CMK (cell line): ENCODE results near the gene CCNQ.

Experiments used
- DNase-seq: peaks from one replicate; pipeline ENCODE4 v3.0.0-alpha.2; 2010; ENCODE audit warnings: low read depth

Gene CCNQ

DNA sequence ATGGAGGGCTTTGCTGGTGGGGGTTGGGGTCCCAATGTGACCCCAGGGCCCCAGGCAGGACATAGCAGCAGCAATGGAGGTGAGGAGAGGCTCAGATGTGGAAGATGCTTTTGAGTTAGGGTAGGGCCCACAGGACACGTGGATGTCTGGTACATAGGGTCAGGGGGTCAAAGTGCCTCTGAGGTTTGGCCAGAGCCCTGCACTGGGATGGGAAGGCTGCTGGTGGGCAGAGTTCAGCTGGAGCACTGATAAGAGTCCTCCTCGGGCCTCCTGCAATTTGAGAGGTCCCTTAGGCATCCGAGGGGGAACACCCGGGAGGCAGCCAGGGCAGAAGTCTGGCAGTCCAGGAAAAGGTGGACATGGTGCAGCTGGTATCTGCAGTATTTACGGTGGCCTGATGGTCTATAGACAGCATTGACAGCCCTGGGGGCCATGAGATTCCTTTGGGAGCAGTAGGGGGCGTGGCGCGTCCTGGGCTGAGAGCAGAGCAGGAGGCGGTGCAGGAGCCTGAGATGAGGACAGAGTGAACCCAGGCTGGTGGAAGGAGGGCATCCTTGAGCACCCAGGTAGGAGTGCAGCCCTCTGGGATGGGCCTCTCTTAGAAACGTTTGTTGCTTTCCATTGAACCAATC, 22.6 kb downstream of the CCNQ start:
- no peak for DNase-seq

DNA sequence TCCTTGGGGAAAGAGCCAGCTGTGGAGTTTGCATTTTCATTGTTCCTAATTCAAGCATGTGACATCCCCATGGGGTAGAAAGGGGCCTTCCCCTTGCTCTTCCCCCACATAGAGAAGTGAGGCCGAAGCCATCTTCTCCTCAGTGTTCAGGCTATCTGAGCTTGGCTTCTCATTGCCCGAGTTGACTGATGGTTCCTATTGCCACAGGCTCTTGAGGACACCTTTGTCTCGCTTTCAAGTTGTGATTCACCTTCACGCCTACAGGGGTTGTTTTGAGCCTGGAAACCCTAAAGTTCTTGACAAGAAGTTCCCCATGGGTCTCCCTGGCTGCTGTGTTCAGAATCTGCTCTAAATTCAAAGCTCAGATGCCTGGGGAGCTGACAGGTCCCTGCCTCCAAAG, 25.0 kb downstream of the CCNQ start:
- no peak for DNase-seq

DNA sequence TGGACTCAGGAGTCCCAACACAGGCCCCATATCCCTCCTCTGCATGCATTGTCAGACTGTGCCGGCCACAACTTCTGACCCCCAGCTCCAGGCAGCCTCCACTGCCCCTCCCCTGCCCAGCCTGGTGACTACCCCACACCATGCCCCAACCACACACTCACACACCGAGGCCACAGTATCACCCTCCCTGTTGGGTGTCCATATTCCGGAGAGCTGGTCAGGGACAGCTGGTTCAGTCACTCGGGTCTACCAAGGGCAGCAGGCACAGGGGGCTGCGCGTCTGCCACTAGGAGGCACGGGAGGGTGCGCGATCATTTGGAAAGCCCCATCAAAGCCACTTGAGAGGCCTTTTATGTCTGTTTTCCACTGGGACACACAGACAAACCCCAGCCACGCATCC, 26.3 kb downstream of the CCNQ start:
- DNase-seq, result no peak

DNA sequence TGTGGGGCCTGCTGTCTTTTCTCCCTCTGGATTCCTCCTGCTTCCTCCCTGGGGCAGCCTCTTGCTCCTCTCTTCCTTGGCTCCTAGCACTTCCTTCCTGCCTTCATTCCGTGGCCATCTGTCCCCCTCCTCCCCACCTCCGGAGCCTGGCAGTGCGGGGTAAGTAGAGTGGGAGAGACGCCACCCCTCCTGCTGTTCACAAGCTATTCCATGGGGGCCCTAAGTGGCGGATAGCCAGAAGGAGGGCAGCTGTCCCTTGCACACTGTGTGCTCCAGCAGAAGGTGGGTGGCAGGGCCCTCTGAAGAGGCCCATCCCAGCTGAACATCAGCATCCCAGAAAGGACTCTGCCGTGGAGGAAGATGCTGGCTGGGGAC, 27.4 kb downstream of the CCNQ start:
- DNase-seq, result no peak

DNA sequence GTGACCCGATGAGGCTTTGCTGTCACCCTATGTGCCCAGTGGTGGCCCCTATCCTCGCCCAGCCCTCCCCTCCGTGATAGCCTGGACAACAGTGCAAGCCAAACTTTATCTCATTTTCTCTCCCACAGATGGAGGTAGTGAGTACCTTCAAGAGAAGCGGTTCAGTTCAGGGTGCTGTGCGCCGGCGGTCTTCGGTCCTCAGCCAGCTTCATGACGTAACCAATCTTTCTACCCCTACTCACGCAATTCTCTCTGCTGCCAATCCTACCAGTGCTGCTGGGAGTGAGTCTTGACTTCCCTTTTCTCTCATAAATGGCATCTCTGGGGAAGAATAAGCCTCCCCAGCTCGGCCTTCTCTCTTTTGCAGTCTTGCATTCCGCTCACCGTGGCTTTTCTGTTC, 29.5 kb downstream of the CCNQ start:
- DNase-seq, result no peak

DNA sequence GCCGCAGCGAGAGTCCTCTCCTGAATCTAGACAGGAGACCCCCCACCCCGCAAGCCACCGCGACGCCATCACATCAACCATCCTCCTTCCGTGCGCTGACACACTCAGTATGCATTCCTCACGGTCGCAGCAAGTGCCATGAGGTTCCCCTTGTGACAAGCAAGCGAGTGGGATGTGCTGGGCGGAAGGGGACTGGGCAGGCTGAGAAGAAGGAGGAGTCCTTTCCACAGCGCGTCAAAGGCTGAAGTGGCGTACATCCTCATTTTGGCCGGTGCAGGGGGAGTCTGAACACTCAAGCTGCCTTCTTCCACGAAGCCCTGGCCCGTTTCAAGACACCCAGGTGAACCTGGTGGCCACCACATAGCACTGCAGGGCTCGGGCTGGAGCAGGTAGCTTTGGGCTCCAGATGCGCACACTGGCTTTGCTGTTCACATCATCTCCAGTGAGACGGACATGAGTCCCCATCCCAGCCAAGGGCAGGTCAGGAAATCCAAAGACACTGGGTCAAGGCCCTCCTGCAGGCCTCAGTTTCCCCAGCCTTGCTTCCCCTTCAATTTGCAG, 30.4 kb downstream of the CCNQ start:
- DNase-seq, result no peak

DNA sequence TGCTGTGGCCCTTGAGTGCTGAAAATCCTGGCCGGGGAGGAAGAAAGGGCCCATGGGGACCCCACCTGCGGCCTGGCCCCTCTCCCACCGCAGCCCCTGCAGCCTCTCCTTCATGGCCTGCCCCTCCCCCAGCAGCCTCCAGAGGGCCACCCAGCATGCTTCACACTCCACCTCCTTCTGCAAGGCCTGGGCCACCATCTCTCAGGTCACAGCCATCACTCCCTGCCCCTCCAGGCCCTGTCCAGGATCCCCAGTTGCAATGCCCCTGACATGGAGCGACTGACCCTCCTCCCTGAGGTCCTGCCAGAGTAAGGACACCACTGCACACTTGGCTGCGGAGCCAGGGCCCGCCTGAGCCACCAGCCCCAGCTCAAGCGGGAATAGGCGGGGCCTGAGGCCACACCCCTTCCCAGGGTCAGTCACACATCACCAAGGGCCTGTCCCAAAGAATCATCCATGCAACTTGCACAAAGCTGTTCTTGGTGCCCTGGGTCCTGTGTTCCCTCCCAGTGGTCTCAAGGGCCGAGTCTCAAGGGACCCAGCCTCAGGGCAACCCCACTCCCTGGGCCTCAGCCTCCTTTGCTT, 32.9 kb downstream of the CCNQ start:
- DNase-seq, result no peak

DNA sequence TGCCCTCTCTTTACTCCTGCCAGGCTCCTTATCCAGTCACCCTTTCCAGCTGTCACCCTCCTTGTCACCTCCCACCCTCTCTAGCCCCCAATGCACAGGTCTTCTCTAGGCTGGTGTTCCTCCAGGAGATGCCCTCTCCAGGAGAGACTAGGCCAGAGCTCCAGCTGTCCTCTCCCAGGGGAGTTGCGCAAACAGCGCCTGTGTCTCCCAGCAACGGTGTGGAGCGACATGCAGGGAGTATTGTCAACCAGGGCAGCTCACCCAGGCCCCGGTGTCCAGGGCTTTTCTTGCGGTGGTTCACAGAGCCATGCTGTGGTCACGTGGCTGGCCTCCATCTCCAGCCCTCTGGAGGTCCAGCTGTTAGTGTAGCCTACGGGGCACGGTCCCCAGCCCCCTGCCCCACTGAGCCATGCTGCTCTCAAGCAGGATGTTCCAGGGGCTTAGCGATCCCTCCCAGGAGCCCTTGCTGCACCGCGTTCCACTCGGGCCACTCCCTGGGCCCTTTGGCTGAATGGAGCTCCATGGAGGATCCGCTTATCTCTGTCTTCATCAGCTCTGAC, 34.8 kb downstream of the CCNQ start:
- DNase-seq, result no peak

DNA sequence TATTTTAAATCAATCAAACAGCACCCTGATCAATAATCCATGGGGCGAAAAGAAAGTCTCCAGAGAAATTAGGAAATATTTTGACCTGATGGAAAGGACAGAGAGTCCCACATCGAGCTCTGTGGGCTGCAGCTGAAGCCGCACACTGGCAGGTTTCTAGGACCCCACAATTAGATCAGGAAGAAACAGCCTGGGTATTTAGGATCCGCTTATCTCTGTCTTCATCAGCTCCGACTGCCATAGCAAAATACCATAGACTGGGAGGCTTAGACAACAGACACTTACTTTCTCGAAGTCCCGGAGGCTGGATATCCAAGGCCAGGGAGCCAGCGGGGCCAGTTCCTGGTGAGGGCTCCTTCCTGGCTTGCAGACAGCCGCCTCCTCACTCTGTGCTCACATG, 36.4 kb downstream of the CCNQ start:
- no peak for DNase-seq

DNA sequence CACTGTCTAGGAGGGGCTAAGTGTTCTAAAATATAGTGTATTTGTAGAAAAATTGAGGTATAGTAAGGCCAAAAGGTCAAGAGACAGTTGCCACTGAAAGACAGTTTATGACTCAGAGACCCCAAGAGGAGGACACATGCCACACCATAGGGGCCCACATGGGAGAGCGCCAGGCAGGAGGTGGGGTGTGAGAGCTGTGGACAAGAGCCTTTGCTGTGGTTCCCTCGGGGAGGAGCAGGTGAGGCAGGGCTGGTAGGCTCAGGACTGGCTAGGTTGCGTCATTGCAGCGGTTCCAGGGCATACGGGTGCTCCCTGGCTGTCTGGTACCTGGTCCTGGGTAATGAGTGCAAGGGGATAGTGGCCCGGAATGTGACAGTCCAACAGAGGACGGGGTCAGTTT, 37.6 kb downstream of the CCNQ start:
- no peak for DNase-seq

DNA sequence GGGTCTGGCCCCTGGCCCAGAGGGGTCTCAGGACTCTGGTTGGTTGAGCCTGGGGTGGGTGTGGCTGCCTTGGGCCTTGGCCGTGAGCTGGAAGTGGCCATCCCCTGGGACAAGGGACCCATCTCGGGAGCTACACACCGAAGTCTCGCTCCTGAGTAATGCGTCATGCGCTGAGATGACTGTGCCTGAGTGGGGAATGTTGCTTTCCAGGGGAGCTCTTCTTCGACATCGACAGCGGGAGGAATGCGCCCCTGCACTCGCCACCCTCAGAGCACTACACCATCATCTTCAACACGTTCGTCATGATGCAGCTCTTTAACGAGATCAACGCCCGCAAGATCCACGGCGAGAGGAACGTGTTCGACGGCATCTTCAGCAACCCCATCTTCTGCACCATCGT, 38.5 kb downstream of the CCNQ start:
- no peak for DNase-seq

DNA sequence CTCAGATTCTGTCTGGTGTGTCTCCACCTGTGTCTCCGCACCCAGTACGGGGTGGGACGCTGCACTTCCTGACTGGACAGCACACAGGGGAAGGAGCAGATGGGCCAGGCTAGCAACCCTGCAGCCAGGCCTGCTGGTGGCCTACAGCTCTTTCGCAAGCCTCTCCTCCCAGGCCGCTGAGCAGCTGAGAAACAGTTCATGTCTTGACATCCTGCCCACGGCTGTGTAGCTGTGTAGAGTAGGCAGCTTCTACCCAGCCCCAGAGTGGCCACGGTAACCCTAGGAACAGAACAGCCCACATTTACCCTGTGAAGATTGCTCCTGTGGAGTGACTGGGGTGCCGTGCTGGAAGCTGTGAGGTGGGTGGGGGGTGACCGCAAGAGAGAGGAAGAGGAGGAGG, 38.9 kb downstream of the CCNQ start:
- peak; percentile 31 for DNase-seq

DNA sequence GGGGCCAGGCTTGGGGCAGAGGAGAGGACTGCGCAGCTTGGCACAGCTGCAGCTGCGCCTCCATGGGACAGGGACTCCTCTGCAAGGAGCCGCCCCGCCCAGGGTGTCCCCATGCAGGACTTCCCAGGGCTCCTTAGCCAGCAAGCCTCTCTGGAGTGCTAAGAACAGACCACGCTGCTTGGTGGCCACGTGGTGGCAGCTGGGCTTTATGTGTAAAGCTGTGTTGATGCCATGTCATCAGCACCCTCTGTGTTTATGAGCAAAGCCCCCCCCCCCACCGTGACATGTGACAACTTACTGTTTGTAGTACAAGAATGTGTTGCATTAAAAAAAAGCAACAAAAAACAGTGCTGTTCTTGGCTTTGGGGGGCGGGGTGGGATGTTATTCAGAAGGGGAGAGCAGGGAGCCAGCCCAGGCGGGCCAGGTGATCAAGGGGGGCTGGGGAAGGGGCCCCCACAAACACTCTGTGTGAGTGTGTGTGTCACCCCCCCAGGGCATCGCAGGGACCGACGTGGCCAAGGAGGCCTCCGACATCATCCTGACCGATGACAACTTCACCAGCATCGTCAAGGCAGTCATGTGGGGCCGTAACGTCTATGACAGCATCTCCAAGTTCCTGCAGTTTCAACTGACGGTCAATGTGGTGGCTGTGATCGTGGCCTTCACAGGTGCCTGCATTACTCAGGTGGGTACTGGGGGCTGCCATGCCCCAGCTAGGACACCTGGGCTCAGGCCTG, 41.2 kb downstream of the CCNQ start:
- DNase-seq, result no peak

DNA sequence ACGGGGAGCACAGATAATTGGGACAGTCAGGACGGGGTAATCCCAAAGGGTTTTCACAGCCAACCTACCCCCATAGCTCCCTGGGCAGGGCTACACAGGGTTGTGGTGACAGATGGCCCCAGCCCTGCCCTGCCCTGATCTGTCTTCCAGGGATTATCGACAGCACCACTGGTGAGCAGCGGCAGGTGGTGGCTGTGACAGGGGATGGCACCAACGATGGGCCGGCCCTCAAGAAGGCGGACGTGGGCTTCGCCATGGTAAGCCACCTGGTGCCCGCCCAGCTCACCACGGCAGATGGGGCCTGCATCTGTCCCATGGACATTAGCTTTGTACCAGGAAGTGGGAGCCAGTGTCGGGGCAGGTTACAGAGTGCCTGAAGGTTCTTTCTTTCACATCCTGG, 42.2 kb downstream of the CCNQ start:
- DNase-seq, result no peak

DNA sequence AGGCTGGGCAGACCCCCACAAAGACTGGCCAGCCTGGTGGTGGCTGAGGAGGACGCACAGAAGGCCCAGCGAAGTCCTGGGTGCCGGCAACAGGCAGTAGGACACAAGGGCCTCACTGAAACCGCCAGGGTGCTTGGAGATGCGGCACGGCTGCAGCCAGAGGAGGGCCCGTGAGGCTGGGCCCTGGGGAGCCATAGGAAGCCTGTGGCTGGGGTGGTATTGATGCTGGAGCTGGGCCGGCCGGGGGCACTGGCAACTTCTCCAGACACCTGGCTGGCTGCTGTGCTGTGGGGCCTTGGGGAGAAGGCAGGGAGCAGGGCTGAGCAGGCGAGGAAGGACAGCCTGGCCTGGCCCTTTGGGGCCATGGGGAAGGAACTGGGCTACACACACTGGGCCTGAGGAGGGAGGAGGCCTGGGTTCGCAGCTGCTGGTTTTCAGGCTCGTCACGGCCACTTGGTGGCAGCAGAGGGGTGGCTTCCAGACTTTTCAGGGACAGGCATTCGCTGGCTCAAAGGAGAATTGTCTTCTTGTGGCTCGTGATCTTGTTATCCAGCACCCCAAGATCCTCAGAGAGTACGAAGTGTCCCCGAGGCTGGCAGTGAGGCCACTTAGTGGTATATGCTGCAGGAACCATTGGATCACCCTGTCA, 44.3 kb downstream of the CCNQ start:
- no peak for DNase-seq

DNA sequence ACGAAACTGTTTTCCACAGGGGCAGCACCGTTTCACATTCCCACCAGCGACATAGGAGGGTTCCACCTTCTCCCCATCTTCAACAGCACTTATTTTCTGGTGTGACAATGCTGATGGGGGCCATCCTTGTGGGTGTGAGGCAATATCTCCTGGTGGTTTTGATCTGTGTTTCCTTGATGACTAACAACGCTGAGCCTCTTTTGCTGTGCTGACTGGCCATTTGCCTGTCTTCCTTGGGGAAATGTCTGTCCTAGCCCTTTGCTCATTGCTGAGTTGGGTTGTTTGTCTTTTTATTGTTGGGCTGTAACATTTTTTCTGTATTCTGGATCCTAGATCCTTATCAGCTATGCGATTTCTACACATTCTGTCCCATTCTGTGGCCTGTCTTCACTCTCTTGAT, 47.8 kb downstream of the CCNQ start:
- no peak for DNase-seq

DNA sequence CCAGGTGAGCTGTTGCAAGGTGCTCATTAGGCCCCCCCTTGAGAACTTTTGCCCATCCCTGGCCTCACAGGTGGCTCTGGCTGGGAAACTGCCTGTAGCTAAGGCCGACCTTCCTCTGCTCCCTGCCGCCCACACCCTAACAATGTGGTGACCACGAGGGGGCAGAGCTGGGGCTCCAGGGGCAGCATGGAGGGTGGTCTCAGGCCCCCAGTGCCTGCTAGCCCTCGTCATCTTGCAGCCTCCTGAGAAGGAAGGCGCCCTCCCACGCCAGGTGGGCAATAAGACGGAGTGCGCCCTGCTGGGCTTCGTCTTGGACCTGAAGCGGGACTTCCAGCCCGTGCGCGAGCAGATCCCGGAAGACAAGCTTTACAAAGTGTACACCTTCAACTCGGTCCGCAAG, 49.1 kb downstream of the CCNQ start:
- DNase-seq, result no peak

DNA sequence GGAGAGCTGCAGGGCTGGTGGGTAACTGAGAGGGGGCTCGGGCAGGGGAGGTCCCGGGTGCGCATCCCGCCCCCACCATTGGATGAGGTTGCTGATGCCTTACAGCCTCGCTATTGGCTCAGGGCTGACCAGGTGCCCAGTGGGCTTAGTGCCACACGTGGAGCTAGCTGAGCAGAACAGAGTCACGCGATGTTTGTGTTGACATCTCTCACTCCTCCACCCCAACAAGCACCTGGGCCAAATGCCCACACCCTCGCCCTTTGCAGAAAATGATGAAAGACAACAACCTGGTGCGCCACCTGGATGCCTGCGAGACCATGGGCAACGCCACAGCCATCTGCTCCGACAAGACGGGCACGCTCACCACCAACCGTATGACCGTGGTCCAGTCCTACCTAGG, 49.7 kb downstream of the CCNQ start:
- DNase-seq, result no peak

DNA sequence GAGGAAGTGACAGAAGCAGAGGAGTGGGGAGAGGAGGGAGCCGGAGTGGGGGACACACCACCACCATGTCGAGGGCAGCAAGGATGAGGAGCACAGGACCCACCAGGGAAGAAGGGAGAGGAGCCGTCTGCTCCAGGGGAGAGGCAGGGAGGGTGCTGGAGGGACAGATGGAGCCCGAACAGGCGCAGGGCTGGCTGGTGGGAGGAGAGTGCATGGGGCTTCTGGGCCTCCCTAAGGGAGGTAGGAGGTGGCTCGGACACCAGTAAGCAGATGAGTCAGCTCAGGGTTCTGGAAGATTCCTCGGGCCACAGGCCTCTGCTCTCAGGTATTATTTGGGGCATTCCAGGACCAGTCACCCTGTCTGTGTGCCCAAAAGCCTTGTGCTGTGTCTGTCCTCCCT, 51.7 kb downstream of the CCNQ start:
- DNase-seq, result no peak

DNA sequence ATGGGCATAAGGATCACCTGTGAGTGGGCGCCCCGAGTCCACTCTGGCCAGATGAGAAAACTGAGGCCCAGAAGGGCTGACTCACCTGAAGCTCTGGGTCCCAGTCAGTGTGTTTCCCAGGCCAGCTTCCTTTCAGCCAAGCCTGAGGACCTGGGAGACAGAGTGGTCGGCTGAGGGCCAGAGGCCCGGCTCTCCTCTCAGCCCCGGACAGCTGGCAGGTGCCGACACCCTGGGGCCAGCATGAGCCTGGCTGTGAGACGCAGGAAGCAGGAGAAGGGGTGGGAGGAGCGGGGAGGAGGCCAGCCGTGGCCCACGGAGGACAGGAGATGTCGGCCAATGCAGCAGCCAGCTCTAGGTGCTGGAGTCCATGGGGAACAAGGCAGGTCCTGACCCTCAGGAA, 52.6 kb downstream of the CCNQ start:
- DNase-seq, result no peak

DNA sequence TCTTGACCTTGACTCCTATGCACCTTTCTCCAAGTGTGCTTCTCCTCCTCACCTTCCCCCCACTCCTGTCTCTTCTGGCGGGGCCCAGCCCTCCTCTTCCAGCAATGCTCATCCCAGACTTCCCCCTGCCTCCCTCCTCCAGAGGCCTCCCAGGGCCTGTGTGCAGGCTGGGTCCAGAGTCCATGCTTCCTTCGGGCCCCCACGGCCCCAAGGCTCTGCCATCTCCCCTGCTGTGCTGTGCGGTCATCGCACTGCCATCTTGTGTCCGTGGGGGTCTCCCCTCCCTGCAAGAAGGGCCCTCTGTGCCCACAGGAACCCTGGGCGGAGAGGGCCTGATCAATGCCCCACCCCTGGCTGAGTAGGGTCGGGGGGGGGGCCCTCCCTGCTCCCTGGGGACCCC, 54.2 kb downstream of the CCNQ start:
- DNase-seq, result no peak

DNA sequence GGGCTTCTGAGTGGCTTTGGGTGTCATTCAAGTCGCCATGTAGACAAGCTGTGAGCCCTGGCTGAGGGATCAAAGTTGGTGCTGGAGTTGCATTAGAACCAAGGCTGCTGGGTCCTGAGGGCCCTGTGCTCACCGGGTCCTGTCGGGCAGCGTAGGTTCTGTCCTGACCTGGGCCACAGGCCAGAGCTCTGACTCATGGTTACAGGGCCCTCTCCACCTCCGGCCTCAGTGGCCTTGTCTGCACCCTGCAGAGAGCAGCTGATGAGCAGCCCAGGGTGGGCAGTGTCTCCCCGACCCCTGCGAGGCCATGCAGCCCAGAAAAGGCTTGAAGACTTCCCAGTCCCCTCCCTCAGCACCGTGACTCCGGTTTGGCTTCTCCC, 59.0 kb downstream of the CCNQ start:
- no peak for DNase-seq
